Placental pericyte (primary cell): ENCODE data around the gene RAD54L. TPM values are rescaled to one million over a fixed set of nuclear protein-coding genes. Genes with fewer than 3 reads are reported as not detected.

ENCODE experiments used
- total RNA-seq: library from RNA; depleted of rRNA; stranded (reverse); fragments of >200 nt; gene quantifications from 2 replicates; pipeline ENCODE4 v1.2.3, GENCODE V29; 2012

Gene RAD54L
- 0.22 and 9.3 TPM in 2 replicates for total RNA-seq

DNA sequence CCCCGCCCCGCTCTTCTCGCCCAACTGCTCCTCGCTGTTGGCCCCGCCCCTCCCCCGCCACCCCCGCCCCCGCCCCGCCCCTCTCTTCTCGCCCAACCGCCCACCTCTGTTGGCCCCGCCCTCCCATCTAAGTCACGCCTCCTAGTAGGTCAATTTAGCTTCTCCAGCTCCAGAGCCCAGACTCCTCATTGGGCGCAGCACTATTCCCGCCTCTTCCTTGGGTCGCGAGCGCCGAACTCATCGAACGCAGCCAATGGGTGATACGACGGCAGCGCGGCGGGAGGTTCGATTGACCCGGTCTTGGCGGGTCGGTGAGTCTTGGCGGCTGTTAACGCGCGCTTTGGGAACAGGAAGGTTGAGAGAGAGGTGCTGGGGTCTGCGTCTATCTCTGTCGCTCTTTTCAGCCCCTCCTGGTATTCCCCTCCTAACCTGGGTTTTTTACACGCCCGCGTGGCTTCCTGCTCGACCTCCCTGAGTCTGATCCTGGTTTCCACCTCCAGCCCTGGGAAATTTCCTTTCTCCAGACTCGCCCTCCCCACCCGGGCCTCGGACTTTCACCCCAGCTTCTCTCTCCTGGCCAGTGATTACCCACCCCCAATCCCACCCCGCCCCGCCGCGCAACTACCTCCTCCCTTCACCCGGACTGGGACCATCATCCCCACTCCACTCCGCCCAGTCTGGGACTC is at the start of gene RAD54L:
TSS of gene RAD54L (plus strand) at position 328 of the 686 bp plus-strand sequence. CDS start 643 bp downstream, outside the sequence.

DNA sequence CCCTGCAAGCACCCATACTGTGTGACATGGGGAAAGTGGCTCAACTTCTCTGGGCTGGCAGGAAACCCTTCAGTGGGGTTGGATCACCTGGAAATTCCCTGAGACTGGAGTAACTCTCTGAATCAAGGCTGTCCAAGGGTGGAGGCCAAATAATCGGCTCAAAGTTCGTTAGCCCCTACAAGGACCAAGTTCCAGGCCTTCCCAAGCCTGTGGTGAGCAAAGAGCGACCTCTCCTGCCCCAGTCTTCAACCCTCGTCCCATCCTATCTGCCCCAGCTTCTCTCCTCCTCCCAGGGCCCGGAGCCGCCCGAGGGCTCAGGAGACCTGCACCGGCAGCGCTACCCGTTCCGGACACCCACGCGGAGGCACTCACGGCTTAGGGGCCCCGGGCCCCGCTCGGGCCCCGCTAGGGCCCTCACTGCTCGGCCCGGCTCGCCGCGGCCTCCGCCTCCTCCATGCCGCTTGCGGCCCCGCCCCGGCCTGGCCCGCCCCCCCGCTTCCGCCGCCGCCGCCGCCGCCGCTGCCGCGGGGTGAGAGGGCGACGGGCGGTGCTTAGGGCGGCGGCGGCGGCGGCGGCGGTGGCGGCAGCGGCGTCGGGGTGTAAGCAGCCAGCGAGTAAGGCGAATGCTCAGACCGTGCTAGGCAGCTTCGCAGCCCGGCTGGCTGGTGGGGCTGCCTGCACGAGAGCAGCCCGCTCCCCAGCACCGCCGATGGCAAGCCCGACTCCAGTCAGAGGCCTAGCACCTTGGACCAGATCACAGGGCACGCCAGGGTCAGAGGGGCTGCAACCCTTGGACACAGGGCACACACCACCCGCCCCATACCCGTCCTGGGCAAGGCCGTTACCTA is 49.4 kb upstream of the RAD54L start, which contains the start of gene POMGNT1:
TSS of gene POMGNT1 (minus strand) at position 471 of the 848 bp plus-strand sequence. CDS start 613 bp downstream, outside the sequence.

DNA sequence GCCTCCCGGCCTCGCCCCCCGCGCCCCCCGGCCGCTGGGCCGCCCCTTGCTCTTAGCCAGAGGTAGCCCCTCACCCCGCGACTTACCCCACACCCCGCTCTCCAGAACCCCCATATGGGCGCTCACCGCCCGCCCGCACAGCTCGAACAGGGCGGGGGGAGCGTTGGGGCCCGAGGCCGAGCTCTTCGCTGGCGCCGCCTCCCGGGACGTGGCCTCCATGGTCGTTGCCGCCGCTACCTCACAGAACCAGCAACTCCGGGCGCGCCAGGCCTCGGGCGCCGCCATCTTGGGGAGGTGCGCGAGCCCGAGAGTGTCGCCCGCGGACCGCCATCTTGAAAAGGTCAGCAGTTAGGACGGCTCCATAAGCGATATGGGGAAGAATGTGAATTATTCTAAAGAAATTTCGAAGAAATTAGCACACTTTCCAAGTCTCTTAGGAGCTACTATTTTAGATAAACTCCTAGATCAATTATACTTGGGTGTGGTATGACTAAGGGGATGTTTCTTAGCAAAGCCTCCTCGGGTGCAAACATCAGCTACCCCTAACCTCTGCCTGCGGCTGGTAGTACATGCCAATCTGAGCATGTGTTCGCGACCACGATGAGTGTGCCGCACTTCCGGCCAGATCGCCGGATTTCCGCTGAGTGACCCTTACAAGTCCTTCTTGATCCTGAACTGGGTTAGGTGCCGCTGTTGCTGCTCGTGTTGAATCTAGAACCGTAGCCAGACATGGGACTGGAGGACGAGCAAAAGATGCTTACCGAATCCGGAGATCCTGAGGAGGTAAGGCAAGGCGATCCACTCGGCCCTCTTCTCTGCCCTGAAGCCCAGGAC is 55.7 kb downstream of the RAD54L start, which contains the start of the genes LRRC41 and UQCRH:
TSS of gene LRRC41 (minus strand) at position 579 of the 834 bp plus-strand sequence. CDS start at position 285, 294 bp downstream.
TSS of gene UQCRH (plus strand) at position 661 of the 834 bp plus-strand sequence. CDS start at position 730, 69 bp downstream.

Other genes with a start within 250 kb of the RAD54L start
- gene PIK3R3, start 115.1 kb upstream of the RAD54L start, total RNA-seq, result 1.3 and 3.3 TPM in 2 replicates
- 0.86 and 1.8 TPM in 2 replicates for gene TSPAN1, start 72.7 kb upstream of the RAD54L start, total RNA-seq
- not detected in 2 replicates for gene P3R3URF, start 71.3 kb upstream of the RAD54L start, total RNA-seq
- gene POMGNT1, start 49.3 kb upstream of the RAD54L start, total RNA-seq, result 54.1 and 98.2 TPM in 2 replicates
- gene LURAP1, start 44.4 kb upstream of the RAD54L start, total RNA-seq, result 0.22 and 1.4 TPM in 2 replicates
- 88.2 and 142 TPM in 2 replicates for gene LRRC41, start 55.9 kb downstream of the RAD54L start, total RNA-seq
- 243 and 593 TPM in 2 replicates for gene UQCRH, start 55.9 kb downstream of the RAD54L start, total RNA-seq
- 20.0 and 22.5 TPM in 2 replicates for gene NSUN4, start 93.0 kb downstream of the RAD54L start, total RNA-seq
- 0.72 and 0.88 TPM in 2 replicates for gene FAAH, start 146.6 kb downstream of the RAD54L start, total RNA-seq
- gene DMBX1, start 242.1 kb downstream of the RAD54L start, total RNA-seq, result not detected in 2 replicates